ENCODE measurements around the gene NPAT. TPM values are rescaled to one million over a fixed set of nuclear protein-coding genes. Genes with fewer than 3 reads are reported as not detected.
A peak's percentile ranks its signal among the peaks of the same experiment; 100 is the strongest.

NPAT gene
- total RNA-seq, 1 donor from 2014 or later: 16.7 TPM

GRCh38 chr11:108203075-108203474 is 19.4 kb downstream of the NPAT start:
- peaks cover 22% of the 10 kb centered on the region for H3K36me3 ChIP-seq
- H3K4me1 ChIP-seq: peaks cover 18% of the 10 kb centered on the region
- H3K27me3 ChIP-seq (ENCODE audit: low read depth): no peaks in the 10 kb centered on the region
- no peak for TF ChIP-seq CTCF (IDR thresholded peaks at IDR 0.05)
- no peak overlapping the region for H3K4me3 ChIP-seq
- ATAC-seq (no peak), DNase-seq (no peak)
- intact Hi-C loops (cut with DNase I): no loop called here
- peaks cover 8% of the 10 kb centered on the region for H3K9me3 ChIP-seq
- no peak overlapping the region for H3K27ac ChIP-seq

DNA sequence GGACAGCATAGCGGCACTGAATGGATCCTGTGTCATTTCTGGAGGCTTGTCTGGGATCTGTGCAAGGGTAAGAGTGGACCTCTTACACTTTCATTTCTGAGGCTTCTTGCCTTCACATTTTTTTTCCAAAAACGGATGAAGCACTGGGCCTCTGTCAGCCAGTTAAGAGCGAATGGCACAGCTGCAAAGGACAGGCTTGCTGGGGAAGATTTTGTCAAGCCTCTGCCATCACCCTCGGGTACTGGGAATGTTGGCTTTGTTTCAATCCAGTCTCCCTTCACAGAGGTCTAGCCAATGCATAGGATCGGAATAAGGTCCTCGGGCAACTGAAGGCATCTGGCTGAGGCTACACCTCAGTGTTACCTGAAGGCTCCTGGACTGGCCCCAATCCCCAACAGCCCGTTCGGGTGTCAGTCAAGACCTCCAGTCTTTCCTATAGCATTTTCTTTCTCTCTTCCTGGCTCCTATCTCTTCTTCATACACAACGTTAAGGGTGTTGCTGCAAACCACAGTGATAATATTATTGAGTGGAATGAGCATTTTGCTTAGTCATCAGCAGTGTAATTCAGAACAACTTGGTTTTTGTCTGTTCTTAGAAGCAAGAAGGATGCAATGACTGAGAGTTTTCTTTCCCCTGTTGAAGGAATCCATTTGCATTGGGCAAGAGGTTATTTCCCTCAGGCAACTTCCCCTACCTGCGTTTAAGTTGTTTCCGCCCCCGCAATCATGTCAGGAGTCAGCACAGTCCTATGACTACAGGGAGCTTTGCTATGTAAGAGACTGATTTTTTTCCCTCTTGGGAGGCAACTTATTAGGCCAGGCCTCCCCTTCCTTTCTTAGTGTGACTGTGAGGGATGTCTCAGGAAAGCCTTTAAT is 22.8 kb downstream of the NPAT start:
- Histone ChIP-seq H3K27me3 (ENCODE audit: low read depth) (no peaks in the 10 kb centered on the region), H3K36me3 (peaks cover 27% of the 10 kb centered on the region), H3K4me1 (peaks cover 18% of the 10 kb centered on the region), H3K27ac (no peak overlapping the region), H3K9me3 (no peaks in the 10 kb centered on the region), H3K4me3 (no peak overlapping the region)
- intact Hi-C loops (cut with DNase I): no loop called here
- ATAC-seq (peak; percentile 61 to 67), DNase-seq (peak; percentile 69)
- no peak for TF ChIP-seq CTCF (IDR thresholded peaks at IDR 0.05)

GRCh38 chr11:108198833-108199232 is 23.6 kb downstream of the NPAT start:
- peaks cover 33% of the 10 kb centered on the region for H3K36me3 ChIP-seq
- peak; percentile 70 for DNase-seq
- no peaks in the 10 kb centered on the region for H3K9me3 ChIP-seq
- H3K4me3 ChIP-seq: no peak overlapping the region
- ATAC-seq: peak; percentile 88 to 89
- no peaks in the 10 kb centered on the region for H3K27me3 ChIP-seq (ENCODE audit: low read depth)
- intact Hi-C loops (cut with DNase I): no loop called here
- H3K4me1 ChIP-seq: peaks cover 18% of the 10 kb centered on the region
- H3K27ac ChIP-seq: no peak overlapping the region
- no peak for TF ChIP-seq CTCF (IDR thresholded peaks at IDR 0.05)

- Histone ChIP-seq H3K27me3 (ENCODE audit: low read depth) (no peaks in the 10 kb centered on the region), H3K9me3 (no peaks in the 10 kb centered on the region), H3K4me1 (peaks cover 18% of the 10 kb centered on the region), H3K4me3 (no peak overlapping the region), H3K36me3 (peaks cover 47% of the 10 kb centered on the region), H3K27ac (no peak overlapping the region)
- intact Hi-C loops (cut with DNase I): no loop called here
- no peak for TF ChIP-seq CTCF (IDR thresholded peaks at IDR 0.05)
- DNase-seq: no peak
- no peak for ATAC-seq
Observed at GRCh38 chr11:108197351-108197750, 25.1 kb downstream of the NPAT start.

GRCh38 chr11:108196901-108197300 is 25.5 kb downstream of the NPAT start:
- ATAC-seq: no peak
- Histone ChIP-seq H3K27me3 (ENCODE audit: low read depth) (no peaks in the 10 kb centered on the region), H3K27ac (no peak overlapping the region), H3K4me1 (peaks cover 18% of the 10 kb centered on the region), H3K9me3 (no peaks in the 10 kb centered on the region), H3K4me3 (no peak overlapping the region), H3K36me3 (peaks cover 51% of the 10 kb centered on the region)
- DNase-seq: no peak
- intact Hi-C loops (cut with DNase I): no loop called here
- TF ChIP-seq CTCF (IDR thresholded peaks at IDR 0.05): no peak
